HG03558 (cell line): ENCODE data around the gene COA5.

Experiments used
- ATAC-seq: cut with Tn5 transposase; IDR thresholded peaks from one replicate; pipeline ENCODE4 v1.9.1; 2021; ENCODE audit warnings: moderate number of reproducible peaks; ENCODE audit not compliant: unreplicated experiment; ENCODE audit errors: extremely low read depth

Gene COA5

GRCh38 chr2:98573426-98573825, 34.9 kb downstream of the COA5 start:
- ATAC-seq, result no peak

- ATAC-seq, result no peak
These were observed 35.6 kb downstream of the COA5 start for GRCh38 chr2:98572676-98573075.

GRCh38 chr2:98572211-98572610, 36.1 kb downstream of the COA5 start:
- no peak for ATAC-seq

- ATAC-seq, result no peak
These were observed 36.5 kb downstream of the COA5 start for GRCh38 chr2:98571796-98572195.

GRCh38 chr2:98571121-98571701, 37.1 kb downstream of the COA5 start:
- ATAC-seq, result no peak

GRCh38 chr2:98570356-98570755, 38.0 kb downstream of the COA5 start:
- no peak for ATAC-seq

GRCh38 chr2:98569915-98570314, 38.4 kb downstream of the COA5 start:
- no peak for ATAC-seq

GRCh38 chr2:98569197-98569793, 39.0 kb downstream of the COA5 start:
- no peak for ATAC-seq

- ATAC-seq, result no peak
These were observed 40.0 kb downstream of the COA5 start for GRCh38 chr2:98568161-98568956.

GRCh38 chr2:98565941-98566340, 42.4 kb downstream of the COA5 start:
- no peak for ATAC-seq

- no peak for ATAC-seq
These were observed 42.9 kb downstream of the COA5 start for GRCh38 chr2:98565286-98565860.

GRCh38 chr2:98564541-98565132, 43.7 kb downstream of the COA5 start:
- no peak for ATAC-seq

- no peak for ATAC-seq
These were observed 44.9 kb downstream of the COA5 start for GRCh38 chr2:98563394-98563793.

GRCh38 chr2:98561902-98562695, 46.2 kb downstream of the COA5 start:
- no peak for ATAC-seq

- no peak for ATAC-seq
These were observed 47.3 kb downstream of the COA5 start for GRCh38 chr2:98561018-98561417.

GRCh38 chr2:98560256-98560771, 48.0 kb downstream of the COA5 start:
- no peak for ATAC-seq

- no peak for ATAC-seq
These were observed 48.7 kb downstream of the COA5 start for GRCh38 chr2:98559581-98559980.

- no peak for ATAC-seq
These were observed 49.3 kb downstream of the COA5 start for GRCh38 chr2:98558852-98559530.

- peak; percentile 80 for ATAC-seq
These were observed 51.8 kb downstream of the COA5 start for GRCh38 chr2:98556344-98557033.
